GM12865 (cell line): ENCODE results near the gene PRDM1.
A peak's percentile ranks its signal among the peaks of the same experiment; 100 is the strongest.
"Not testable (repeated sequence)": the region's sequence is repeated elsewhere in the genome, so short reads cannot be mapped to it uniquely, and the experiment has no call there.

ENCODE experiments used
- DNase-seq: peaks from one replicate; pipeline ENCODE4 v3.0.0; 2010; ENCODE audit warnings: low read depth
- H3K4me3 ChIP-seq: 2 replicates; pipeline ENCODE4 v1.5.1; 2011; ENCODE audit warnings: mild to moderate bottlenecking, low read depth, low read length, control low read depth
- CTCF ChIP-seq: IDR thresholded peaks from 2 replicates; pipeline ENCODE4 v1.5.1; 2011; ENCODE audit warnings: low read length, control low read depth, low read depth, inconsistent platforms; ENCODE audit not compliant: insufficient read depth; ENCODE audit errors: missing control alignments

Gene PRDM1

GRCh38 chr6:106149472-106150069, 63.4 kb downstream of the PRDM1 start:
- no peak overlapping the region for H3K4me3 ChIP-seq
- TF ChIP-seq CTCF = no peak
- peak; percentile 47 for DNase-seq

- not testable (repeated sequence) for DNase-seq
Observed at GRCh38 chr6:106152476-106152875, 66.3 kb downstream of the PRDM1 start.

GRCh38 chr6:106152952-106153351, 66.8 kb downstream of the PRDM1 start:
- no peak for TF ChIP-seq CTCF
- H3K4me3 ChIP-seq = no peak overlapping the region
- no peak for DNase-seq

More at GRCh38 chr6:106152476-106152875, 66.3 kb downstream of the PRDM1 start:
- H3K4me3 ChIP-seq = not testable (repeated sequence)

GRCh38 chr6:106154326-106154725, 68.2 kb downstream of the PRDM1 start:
- no peak for TF ChIP-seq CTCF
- no peak overlapping the region for H3K4me3 ChIP-seq
- no peak for DNase-seq

GRCh38 chr6:106155219-106155830, 69.2 kb downstream of the PRDM1 start:
- TF ChIP-seq CTCF = no peak
- DNase-seq = no peak
- no peak overlapping the region for H3K4me3 ChIP-seq

GRCh38 chr6:106156413-106156812, 70.3 kb downstream of the PRDM1 start:
- DNase-seq = no peak
- no peak overlapping the region for H3K4me3 ChIP-seq
- no peak for TF ChIP-seq CTCF

GRCh38 chr6:106156863-106157262, 70.7 kb downstream of the PRDM1 start:
- TF ChIP-seq CTCF = no peak
- no peak for DNase-seq
- H3K4me3 ChIP-seq = no peak overlapping the region
